HG03064 (cell line): ENCODE data around the gene KCNK6.
A peak's percentile ranks its signal among the peaks of the same experiment; 100 is the strongest.
"Not testable (repeated sequence)": the region's sequence is repeated elsewhere in the genome, so short reads cannot be mapped to it uniquely, and the experiment has no call there.

Source experiments
- ATAC-seq: cut with Tn5 transposase; IDR thresholded peaks from one replicate; pipeline ENCODE4 v1.9.1; 2021; ENCODE audit warnings: low read depth; ENCODE audit not compliant: unreplicated experiment

KCNK6 gene

DNA sequence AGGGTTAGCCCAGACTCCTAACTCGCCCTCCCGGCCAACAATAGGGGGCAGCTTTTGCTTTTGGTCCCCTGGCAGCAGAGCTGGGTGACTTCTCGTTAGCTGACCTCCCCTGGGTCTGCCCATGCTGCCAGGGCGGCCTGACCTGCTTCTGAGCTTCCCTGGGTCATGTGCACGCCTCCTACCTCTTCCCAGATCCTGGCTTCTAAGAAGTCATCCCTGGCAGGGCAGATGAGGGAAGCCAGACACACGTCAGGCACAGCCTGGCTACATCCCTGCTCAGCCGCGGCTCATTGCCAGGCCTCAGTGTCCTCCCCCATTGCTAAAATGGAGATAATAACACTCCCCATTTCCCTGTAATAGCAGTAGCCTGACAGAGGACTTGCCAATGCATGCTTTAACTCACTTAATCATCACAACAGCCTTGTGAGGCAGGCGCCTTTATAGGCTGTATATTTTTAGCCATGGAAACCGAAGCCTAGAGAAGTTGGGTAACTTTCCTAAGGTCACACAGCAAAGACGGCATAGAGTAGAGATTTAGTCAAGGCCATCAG, 2.1 kb downstream of the KCNK6 start:
- ATAC-seq, result no peak

DNA sequence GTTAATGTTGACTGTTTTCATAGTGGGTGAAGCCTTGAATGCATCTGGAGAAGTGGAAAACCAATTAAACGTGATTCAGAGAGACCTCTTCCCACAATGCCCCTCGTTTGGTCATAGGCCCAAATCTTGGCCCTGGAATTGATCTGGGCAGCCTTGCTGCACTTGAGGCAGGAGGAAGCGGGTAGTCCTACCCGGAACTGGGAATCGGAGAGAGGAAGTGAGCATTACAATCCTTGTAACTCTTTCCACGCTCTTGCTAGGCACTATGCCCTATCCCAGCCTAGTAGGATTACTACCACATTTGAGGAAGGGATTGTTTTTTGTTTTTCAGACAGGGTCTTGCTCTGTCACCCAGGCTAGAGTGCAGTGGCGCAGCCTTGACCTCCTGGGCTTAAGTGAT, 3.6 kb downstream of the KCNK6 start:
- no peak for ATAC-seq

DNA sequence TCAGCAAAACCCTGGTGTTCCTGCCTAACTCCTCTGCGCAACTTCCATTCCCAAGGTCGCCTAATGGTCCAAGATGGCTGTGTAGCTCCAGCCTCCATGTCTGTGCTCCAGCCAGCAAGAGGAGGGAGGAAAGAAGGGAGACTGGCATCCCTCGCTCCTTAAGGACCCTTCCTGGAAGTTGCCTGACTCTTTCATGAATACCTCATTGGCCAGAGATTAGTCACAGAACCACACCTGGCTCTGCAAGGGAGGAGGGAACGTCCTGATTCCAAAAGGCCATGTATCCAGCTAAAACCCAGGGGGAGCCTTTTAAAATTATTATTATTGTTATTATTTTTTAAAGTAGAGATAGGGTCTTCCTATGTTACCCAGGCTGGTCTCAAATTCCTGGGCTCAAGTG, 4.8 kb downstream of the KCNK6 start:
- ATAC-seq, result no peak

DNA sequence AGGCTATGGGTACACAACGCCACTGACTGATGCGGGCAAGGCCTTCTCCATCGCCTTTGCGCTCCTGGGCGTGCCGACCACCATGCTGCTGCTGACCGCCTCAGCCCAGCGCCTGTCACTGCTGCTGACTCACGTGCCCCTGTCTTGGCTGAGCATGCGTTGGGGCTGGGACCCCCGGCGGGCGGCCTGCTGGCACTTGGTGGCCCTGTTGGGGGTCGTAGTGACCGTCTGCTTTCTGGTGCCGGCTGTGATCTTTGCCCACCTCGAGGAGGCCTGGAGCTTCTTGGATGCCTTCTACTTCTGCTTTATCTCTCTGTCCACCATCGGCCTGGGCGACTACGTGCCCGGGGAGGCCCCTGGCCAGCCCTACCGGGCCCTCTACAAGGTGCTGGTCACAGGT, 6.9 kb downstream of the KCNK6 start:
- ATAC-seq, result no peak

- no peak for ATAC-seq
These were observed 10.0 kb downstream of the KCNK6 start for GRCh38 chr19:38329651-38330050.

DNA sequence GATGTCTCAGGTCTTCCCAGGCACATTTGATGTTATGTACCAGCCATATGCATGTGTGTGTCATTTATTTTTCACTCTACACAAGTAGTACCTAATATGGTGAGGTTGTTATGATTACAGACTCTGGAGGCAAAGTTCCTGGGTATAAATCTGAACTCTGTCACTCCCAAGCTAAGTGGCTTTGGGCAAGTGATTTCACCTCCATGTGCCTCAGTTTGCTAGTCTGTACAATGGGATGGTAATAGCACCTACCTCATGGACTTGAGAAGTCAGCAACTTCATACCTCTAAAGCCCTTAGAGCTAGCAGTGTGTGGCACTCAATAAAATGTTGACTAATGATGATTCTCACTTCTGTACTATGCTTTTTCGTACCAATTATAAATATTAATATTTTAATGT, 12.1 kb downstream of the KCNK6 start:
- ATAC-seq, result no peak

GRCh38 chr19:38333245-38333644, 13.6 kb downstream of the KCNK6 start:
- ATAC-seq, result no peak

DNA sequence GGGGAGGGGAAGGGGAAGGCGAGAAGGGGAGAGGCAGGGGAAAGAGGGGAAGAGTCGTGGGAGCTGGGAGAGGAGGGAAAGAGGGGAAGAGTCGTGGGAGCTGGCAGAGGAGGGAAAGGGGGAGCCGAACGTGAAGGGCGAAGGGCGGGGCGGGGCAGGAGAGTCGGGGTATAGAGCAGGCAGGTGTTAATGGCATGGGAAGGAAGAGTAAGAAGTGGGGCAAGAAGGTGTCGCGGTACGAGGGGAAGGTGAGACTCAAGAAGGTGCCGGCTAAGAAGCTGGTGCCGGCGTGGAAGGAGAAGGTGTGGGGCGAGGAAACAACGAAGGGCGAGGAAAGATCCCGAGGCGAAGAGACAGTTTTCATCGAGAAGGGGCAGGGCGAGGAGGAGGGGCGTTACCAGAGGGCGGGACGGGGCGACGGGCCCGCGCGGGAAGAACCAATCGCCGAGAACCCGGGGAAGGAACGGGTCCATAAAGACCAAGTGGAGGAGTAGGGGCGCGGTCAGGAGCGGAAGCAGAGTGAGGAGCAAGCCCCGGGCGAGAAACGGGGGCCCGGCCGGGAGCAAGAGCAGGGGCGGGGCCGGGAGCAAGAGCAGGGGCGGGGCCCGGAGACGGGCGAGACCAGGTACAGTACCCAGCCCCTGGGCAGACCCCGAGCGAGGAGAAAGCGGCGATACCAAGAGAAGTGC, 16.4 kb downstream of the KCNK6 start:
- peak; percentile 43 for ATAC-seq

GRCh38 chr19:38336638-38337359, 17.2 kb downstream of the KCNK6 start:
- ATAC-seq, result peak; percentile 53

DNA sequence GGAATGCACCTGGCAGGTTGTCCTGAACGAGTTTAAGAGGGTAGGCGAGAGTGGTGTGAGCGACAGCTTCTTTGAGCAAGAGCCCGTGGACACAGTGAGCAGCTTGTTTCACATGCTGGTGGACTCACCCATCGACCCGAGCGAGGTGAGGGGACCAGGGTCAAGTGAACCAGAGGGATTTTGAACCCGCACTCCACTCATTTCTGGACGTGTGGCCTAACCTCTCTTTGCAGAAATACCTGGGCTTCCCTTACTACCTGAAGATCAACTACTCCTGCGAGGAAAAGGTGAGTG, 17.7 kb downstream of the KCNK6 start:
- no peak for ATAC-seq

DNA sequence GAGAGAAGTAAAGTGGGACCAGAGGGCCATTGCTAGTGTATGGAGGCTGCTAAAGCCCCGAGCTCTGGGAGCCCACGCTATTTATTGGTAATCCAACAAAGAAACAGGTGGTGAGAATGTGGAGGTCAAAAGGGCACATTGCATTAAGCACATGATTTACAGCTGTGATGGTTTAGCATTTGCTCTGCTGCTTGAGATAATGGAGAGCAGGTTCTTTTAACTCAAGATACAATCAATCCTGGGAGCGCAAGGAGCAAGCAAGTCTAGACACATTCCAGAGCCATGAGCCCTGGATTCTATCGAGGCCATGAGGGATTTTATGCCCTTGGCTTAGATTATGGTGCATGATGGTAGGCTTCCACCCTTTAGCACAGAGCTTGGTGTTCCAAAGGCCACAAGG, 19.4 kb downstream of the KCNK6 start:
- ATAC-seq, result not testable (repeated sequence)

DNA sequence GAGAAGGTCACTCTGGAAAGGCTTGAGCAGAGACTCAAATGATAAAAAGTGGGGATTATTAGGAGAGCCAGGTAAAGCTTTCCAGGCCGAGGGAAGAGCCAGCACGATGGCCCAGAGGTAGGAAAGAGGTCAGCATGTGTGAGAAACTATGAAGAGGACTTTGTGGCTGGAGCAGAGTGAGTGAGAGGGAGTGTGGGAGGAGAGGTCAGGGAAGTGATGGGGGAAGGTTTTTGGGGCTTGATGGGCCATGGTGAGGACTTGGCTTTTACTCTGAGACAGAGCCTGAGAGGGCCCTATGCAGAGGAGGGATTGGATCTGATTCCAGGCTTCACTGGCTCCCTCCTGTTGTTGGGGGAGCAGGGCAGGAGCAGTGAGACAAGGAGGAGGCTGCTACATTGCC, 21.3 kb downstream of the KCNK6 start:
- ATAC-seq, result no peak

DNA sequence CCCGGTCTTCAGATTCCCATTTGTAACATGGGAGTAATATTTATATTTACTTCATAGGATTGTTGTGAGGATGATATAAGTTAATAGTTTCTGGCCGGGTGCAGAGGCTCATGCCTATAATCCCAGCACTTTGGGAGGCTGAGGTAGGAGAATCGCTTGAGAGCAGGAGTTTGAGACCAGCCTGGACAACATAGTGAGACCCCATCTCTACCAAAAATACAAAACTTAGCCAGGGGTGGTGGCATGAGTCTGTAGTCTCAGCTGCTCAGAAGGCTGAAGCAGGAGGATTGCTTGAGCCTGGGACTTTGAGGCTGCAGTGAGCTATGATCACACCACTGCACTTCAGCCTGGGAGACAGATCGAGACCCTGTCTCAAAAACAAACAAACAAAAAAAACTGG, 27.2 kb downstream of the KCNK6 start:
- ATAC-seq, result no peak

GRCh38 chr19:38350883-38351282, 31.2 kb downstream of the KCNK6 start:
- ATAC-seq, result no peak

- no peak for ATAC-seq
These were observed 32.3 kb downstream of the KCNK6 start for GRCh38 chr19:38351865-38352395.

GRCh38 chr19:38352611-38353010, 33.0 kb downstream of the KCNK6 start:
- no peak for ATAC-seq

DNA sequence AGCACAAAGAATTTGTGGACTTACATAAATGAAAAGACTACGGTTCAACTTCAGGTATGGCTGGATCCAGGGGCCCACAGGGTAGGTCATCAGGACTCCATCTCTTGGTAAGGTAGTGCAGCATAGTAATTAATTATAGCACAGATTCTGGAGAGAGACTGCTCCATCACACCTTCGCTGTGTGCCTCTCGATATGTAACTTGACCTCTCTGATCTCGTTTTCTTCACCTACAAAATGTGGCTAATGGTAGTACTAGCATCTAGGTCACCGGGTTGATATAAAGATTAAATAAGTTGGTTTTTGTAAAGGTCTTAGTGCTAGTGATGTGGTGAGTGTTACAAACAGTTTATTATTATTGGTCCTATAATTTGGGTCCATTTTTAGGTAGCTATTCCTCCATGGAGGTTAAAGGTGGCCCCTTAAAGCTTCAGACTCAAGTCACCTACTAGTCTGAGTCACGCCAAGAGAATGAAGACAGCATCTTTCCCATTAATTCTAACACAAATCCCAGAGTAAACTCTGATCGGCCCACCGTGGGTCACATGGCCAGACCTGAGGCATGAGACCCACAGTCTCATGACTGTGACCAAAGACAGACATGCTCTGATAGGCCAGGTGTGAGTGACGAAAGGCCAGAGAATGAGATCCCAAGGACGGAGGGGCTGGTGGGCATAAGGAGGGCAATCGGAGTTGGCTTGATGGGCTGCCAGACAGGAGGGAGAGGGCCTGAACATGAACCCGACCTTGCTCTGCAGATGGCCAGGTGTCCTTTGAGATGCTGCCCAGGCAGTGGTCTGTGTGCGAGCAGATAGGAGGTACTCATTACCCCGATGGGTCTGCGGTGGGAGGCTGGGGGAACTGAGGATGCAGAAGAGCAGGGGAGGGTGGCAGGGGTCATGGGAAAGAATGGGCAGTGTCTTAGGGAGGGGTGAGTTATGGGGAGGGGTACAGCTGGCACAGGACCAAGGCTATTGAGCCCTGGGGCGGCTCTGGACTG, 36.4 kb downstream of the KCNK6 start:
- no peak for ATAC-seq

- ATAC-seq, result no peak
These were observed 38.4 kb downstream of the KCNK6 start for GRCh38 chr19:38358071-38358470.

- no peak for ATAC-seq
These were observed 39.8 kb downstream of the KCNK6 start for GRCh38 chr19:38359242-38360021.

GRCh38 chr19:38360351-38360750, 40.7 kb downstream of the KCNK6 start:
- no peak for ATAC-seq
